Measurements from ENCODE around the gene NTN5.
"Not testable (repeated sequence)": the region's sequence is repeated elsewhere in the genome, so short reads cannot be mapped to it uniquely, and the experiment has no call there.

NTN5 gene

DNA sequence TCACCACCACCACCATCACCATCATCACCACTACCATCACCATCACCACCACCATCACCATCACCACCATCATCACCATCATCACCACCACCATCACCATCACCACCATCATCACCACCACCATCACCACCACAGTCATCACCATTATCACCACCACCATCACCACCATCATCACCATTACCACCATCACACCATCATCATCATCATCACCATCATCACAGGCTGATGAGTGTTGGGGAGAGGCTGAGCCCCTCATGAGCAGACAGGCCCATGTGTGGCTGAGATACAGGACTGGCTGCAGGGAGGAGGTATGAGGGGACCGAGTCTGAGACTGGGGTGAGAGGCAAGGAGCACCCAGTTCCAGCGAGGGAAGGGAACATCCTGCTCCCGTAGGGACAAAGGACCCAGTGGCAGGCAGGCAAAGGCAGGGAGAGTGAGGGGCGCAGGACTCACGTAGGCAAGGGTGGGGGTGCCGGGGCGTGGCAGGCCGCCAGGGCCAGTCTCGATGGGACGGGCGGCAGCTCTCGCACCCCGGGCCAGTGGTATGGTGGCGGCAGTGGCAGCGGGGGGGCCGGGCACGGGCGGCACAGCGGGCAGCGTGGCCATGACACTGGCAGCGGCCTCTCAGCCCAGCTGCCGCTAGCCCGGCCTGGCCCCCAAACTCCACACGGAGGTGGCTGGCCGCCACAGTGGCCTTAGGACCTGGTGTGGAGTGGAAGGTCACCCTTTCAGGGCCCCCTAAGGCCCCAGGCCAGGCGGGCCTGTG, 2.7 kb downstream of the NTN5 start:
- DNase-seq: no peak

DNA sequence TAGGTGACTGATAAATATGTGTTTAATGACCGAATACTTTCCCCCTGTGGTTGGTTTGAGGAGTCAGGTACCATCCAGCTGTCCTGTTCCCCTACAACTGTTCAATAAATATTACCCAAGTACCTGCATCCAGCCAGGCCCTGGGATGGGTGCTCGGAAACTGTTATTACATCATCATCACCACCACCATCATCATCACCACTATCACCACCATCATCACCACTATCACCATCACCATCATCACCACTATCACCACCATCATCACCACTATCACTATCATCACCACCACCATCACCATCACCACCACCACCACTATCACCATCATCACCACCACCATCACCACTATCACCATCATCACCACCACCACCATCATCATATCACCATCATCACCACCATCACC, 4.1 kb downstream of the NTN5 start:
- no peak for DNase-seq

DNA sequence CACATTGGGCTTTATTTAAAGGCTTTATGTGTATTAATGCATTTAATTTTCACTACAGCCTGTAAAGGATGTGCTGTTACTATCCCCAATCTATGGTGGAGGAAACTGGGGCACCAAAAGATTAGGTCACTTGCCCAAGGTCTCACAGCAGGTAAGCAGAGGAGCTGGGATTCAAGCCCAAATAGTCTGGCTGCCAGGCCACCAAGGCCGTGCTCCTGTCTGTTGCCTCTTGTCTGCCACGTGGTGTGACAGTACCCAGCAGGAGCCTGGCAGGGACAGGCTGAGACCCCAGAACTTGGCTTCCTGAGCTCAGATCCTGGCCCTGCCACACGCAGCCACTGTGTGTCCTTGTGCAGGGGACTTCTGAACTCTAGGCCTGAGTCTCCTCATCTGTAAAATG, 4.5 kb downstream of the NTN5 start:
- no peak for DNase-seq

DNA sequence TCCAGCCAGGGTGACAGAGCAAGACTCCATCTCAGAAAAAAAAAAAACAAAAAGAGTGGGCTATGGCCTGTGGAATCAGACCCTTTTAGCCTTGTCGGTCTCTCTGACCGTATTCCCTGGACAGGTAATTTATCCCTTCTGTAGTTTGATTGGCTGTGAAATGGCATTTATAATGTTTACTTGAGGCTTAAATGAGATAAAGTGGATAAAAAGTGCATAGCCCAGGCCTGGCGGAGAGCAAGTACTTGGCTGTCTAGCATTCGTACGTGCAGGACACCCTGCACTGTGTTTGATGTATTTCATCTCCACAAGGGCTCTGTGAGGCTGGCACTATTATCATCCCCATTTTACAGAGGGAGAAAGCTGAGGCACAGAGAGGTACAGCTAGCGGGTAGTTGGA, 7.0 kb downstream of the NTN5 start:
- DNase-seq: no peak

DNA sequence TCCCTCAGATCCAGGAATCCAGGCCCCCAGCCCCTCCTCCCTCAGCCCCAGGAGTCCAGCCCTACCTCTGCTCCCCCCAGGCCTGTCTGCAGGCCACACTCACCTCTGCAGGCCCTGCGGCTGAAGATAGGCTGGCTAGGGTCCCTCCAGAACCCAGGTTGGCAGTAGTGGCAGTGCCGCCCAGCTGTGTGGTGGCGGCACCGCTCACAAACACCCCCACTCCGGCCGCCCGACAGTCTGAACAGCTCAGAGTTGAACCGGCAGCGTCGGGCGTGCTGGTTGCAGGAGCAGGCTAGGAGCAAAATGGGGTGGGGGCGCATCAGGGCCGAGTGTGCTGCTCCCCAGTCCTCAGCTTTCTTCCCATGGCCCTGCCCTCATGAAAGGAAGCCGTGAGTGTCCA, 8.3 kb downstream of the NTN5 start:
- DNase-seq: no peak

DNA sequence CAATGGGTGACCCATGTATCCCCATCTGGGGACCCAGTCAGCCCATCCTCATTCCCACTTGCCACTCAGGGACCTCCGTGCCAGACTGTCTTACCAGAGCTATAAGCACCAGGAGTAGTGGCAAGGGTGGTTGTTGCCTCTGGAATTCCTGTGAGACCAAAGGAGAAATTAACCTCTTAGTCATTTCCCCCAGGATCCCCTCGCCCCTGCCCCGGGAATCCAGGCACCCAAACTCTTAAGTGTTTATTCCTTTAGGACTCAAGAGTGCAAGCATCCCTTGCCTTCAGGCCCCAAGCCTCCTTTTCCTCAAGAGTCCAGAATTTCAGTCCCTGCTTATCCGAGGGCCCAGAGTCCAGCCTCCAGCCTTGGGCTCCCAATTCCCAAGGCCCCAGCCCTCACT, 9.2 kb downstream of the NTN5 start:
- no peak for DNase-seq

DNA sequence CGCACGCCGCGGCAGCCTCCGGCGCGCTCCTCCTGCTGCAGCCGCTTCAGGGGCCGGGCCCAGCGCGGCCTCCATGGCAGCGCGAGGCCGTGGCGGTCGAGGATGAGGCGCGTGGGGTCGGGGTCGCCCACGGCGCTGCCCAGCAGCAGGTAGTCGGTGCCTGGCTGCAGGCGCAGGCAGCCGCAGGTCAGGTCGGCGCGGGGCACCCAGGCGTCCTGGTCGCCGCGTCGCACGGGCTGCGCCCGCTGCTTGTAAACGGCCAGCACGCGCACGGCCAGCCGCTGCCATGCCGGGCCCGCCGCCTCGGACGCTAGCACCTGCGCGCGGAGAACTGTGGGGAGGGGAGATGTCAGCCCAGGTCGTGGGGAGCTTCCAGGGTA, 11.1 kb downstream of the NTN5 start:
- DNase-seq: no peak

DNA sequence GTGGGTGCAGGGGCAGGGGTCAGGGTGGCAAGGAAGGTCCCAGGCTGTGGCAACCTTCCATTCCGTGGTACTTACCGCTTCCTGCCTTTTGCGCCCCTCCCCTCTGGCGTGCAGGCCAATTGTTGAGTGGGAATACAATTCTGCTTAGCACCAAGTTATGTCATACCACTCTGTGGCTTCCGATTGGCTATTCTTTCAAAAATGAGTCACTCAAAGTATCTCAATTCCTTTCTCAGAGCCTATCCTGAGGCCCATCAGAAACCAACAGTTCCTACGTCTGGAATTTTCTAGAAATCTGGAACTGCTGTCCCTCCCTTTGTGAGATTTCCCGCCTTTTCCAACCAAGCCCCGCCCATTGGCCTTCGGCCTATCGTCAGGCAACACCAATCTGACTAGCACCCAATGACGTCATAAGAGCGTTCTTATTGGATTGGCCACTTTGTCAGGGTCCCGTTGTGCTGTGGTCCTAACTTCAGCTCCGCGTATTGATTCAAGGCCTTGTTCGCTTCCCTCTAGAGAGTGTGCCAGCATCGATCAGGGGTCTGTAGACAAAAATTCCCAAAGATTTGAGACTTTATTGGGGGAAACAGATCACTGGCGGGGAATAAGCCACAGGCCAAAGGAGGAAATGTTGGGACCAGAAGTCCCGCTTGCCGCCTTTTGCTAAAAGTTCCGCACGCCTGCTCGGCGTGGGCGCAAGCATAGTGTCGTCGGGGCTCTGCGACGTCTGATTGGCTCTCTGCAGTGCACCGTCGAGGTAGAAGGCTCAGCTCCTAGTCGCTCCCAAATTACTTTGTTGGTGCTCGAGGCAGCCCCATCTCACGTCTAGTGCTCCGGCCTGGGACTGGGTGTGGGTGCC, 11.7 kb downstream of the NTN5 start:
- DNase-seq: peak; percentile 49

DNA sequence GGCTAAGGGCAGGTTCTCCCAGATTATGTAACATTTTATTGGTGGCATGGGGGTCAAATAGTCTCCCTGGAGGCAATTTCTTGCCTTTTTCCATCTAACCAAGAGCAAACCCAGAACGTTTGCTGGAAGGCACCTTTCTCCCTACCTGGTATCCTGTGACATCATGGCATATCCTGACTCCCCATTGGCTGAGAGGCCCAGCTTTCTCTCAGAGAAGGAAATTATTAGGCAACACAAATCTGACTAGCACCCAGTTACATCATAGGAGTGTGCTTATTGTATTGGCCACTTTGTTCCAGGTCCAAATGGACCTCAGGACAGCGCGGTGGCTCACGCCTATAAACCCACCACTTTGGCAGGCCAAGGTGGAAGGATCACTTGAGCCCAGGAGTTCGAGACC, 13.0 kb downstream of the NTN5 start:
- no peak for DNase-seq

DNA sequence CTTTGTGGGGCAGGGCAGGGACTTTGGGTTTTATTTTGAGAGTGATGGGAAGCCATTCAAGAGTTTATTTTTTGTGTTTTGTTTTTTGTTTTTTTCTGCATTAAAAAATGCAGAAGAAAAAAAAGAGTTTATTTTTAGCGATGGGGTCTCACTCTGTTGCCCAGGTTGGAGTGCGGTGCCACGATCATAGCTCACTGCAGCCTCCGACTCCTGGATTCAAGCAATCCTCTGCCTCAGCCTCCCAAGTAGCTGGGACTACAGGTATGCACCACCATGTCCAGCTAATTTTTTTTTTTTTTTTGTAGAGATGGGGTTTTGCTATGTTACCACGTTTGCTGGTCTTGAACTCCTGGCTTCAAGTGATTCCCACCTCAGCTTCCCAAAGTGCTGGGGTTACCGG, 14.3 kb downstream of the NTN5 start:
- DNase-seq: no peak

DNA sequence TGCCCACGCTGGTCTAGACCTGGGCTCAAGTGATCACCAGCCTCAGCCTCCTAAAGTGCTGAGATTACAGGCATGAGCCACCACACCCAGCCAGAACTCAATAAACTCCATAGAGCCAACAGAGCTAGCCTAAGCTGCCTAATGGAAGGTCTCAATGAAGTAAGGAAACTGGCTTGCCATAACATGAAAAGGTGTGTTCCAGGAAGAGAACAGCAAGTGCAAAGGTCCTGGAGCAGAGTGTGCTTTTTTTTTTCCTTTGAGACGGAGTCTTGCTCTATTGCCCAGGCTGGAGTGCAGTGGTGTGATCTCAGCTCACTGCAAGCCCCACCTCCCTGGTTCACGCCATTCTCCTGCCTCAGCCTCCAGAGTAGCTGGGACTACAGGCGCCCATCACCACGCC, 15.0 kb downstream of the NTN5 start:
- DNase-seq: not testable (repeated sequence)

DNA sequence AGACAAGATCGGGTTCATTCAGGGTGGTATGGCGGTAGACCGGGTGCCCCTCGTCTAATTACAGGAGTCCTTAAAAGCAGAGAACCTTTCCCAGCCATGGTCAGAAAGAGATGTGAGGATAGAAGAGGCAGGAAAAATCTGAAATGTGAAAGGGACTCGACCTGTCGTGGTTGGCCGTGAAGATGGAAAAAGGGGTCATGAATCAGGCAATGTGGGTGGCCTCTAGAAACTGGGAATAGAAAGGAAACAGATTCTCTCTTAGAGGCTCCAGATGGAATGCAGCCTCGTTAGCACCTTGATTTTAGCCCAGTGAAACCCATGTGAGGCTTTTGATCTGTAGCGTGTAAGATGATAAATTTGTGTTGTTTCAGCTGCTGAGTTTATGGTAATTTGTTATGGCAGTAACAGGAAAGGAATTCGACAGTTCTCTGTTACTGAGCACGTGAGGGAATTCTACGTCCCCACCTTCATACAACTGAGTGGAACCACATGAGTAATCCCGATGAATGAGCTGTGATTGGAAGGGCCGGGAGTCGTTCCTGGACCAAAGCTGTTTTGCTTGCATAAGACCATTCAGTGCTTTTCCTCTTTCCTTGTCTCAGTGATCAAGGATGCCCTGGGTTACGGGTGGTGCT, 15.9 kb downstream of the NTN5 start:
- no peak for DNase-seq

DNA sequence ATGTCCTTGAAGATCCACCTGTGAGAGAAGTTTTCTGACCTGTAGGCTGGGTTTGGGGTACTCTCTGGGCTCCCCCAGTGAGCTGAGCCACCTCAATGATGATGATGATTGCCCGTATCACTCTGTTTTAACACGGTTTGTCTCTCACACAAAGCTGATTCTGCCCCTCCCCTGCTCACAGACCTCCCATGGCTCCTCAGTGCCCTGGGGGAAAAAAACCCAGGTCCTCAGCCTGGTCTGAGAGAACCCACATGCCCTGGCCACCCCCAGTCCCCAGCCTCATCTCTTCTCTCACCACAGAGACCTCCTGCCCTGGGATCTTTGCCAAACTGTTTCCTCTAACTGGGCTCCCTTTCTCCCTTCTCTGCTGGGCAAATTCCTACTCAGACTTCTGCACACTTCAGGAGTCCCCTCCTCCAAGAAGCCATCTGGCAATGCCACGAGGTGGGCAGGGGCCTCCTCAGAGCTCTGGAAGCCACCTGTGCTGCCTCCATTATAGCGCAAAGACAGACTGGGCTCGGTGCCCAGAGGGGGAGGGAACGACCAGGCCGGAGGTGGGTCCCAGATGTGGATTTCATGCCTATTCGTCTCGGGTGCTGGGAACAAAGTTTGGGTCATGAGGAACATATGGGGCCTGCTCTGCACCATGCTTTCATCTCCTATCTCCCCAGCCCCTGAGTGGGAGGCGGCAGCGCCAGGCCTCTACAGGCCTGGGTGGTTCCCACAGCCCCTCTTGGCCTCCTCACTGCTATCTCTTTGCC, 18.3 kb downstream of the NTN5 start:
- no peak for DNase-seq

DNA sequence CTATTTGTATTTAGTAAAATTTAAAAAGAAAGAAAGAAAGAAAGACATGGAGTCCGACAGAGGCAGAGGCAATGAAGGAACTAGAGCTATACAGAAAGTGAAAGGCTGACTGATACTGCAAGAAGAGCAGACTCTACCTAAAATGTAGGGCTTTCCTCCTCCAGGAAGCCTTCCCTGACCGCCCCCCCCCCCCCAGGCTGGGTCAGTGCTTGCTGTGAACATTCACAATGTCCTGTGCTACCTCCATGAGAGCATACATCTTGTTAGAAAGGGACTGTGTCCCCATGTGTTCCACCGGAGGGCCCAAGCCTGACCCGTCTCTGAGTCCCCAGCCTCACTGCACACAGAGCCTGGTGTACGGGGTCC, 21.2 kb downstream of the NTN5 start:
- no peak for DNase-seq

DNA sequence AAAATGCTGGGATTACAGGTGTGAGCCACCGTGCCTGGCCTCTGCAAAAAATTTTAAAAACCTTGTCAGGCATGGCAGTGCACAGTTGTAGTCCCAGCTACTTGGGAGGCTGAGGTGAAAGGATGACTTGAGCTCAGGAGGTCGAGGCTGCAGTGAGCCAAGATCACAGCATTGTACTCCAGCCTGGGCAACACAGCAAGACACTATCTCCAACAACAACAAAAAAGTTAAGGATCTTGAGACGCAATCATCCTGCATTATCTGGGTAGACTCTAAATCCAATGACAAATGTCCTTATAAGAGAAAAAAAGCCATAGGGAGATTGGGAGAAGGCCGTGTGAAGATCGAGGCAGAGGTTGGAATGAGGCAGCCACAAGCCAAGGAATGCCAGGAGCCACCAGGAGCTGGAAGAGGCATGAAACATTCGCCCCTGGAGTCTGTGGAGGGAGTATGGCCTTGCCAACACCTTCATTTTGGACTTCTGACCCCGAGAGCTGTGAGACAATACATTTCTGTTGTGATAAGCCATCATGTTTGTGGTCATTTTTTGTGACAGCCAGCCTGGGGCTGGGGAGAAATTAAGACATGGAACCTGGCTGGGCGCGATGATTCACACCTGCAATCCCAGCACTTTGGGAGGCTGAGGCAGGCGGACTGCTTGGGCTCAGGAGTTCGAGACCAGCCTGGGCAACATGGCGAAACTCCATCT, 21.7 kb downstream of the NTN5 start:
- no peak for DNase-seq

DNA sequence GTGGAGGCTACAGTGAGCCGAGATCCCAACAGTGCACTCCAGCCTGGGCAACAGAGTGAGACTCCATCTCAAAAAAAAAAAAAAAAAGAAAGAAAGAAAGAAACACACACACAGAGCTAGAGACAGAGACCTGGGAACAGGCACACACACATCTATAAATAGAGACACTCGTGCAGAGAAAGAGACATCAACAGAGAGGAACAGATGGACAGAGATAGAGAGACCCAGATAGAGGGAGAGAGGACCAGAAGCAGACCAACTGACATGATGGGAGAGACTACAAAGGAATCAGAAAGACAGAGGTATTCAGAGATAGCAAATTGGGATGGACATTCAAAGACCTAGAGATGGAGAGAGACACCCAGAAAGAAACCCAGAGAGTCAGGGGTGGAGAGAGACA, 24.7 kb downstream of the NTN5 start:
- DNase-seq: no peak

DNA sequence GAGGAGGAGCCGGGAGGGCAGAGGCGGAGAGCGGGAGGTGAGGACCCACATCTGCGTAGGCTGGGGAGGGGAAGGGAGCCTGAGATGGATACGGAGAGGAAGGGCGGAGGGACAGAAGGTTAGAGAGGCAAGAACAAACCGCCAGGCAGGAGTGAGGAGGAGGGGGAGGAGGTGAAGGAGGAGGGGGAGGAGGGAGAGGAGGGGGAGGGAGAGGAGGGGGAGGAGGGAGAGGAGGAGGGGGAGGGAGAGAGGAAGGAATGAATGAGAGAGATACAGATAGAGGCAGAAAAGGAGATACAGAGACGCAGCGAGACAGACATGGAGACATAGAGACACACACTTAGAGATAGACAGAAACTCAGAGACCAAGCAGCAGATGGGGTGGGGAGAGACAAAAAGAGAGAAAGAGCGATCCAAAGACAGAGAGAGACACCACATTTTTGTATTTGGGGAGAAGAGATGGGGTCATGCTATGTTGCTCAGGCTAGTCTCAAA, 26.0 kb downstream of the NTN5 start:
- peak; percentile 94 for DNase-seq

DNA sequence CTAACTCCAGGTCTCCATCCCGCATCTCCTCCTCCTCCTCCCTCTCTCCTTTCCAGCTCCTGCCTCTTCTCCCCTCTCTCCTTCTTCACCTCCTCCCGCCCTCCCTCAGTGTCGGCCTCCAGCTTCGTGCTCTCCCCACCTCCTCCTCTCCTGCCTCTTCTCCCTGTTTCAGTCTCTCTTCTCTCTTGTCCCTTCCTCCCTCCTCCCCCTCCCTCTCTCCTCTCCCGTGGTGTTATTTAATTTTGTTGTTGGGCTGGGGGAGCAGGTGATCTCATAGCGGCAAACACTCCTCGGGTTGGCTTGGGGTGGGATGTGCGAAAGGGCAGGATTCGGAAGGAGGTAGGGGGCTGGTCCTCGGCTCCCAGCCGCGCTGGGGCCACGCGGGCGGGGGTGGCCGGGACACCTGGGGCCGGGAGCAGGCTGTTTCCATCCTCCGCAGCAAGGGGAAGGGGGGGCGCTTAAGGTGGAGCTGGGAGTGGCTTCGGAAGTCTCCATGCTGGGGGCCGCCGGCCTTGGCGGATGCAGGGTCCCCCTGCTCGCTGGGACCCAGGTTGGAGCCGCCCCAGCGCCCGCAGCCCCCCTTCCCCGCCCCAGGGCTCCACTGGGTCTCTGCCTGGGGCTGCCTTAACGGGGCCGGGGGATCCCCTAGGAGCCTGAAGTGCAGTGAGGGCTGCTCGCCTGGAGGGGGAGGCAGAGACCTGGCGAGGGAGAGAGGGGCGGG, 26.7 kb downstream of the NTN5 start, which contains the start of gene CA11:
Gene CA11 (minus strand): TSS at position 187 of the 721 bp plus-strand sequence. CDS start 555 bp downstream, outside the sequence.
- DNase-seq: peak; percentile 89

DNA sequence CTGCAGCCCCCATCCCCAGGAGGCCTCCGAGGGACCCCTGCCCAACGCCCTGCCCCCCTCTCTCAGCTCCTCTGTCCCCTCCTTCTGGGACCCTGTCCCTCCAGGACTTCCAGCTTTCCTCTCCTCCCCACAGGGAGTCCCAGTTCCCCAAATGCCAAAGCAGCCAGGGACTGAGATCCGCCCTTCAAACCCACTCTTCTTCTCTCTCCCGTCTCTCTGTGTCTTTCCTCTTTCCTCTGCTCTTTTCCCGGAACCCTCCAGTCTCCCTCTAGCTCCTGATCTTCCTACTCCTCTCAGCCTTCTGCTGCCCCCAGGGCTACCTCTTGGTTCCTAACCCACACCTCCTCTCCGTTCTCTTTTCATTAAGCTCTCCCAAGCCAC, 27.2 kb downstream of the NTN5 start:
- no peak for DNase-seq

DNA sequence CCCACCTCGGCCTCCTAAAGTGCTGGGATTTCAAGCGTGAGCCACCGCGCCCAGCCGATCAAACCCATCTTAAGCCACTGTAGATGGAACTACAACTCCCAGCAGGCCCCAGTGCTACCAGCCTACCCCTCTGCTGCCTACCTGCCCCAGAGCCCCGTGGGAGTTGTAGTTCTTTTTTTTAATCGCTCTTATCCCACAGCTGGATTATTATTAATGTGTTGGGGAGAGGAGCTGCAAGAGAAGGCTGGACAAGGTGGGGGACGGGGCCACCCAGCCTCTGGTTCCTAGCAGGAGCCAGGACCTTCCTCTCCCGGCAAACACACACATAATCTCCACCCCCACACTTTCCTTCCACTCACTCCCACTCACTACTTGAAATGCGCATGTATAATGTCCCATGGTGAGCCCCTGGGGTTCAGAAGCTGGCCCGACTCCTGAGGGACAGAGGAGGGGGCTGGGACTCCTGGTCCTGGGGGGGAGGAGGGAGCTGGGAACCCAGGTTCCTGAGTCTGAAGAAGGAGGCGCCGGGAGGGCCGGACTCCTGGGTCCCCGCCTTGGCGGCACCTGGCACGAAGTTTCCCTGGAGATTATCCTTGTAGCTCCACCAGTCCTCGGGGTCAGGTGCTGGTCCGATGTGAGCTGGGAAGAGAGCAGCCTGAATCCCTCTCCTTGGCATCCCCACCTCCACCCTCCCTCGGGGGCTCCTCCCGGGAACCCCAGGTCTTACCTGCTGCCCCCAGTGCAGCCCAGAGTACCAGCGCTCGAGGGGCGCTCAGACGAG, 27.8 kb downstream of the NTN5 start:
- peak; percentile 69 for DNase-seq

DNA sequence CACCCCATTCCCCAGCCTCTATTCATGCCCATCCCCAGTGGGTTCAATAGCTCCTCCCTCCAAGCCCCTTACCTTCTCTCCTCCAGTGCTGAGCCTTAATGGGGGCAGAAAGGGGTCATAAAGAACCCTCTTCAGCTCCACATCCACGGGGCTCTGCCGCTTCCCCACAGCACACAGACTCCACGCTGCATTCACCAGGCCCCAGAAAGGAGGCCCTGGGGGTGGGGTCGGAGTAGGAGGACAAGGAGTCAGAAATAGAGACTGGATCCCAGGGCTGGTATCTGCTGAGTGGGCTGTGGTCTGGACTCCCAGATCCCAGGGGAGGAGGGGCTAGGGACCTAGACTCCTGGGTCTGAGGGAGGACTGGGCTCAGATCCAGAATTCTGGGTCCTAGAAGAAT, 28.5 kb downstream of the NTN5 start:
- no peak for DNase-seq

Data from NCI-H146 (cell line).